ENCODE measurements around the gene GALNT15.

GRCh38 chr3:16199769-16200168 is 25.3 kb downstream of the GALNT15 start:
- TF ChIP-seq, protein P1, sequence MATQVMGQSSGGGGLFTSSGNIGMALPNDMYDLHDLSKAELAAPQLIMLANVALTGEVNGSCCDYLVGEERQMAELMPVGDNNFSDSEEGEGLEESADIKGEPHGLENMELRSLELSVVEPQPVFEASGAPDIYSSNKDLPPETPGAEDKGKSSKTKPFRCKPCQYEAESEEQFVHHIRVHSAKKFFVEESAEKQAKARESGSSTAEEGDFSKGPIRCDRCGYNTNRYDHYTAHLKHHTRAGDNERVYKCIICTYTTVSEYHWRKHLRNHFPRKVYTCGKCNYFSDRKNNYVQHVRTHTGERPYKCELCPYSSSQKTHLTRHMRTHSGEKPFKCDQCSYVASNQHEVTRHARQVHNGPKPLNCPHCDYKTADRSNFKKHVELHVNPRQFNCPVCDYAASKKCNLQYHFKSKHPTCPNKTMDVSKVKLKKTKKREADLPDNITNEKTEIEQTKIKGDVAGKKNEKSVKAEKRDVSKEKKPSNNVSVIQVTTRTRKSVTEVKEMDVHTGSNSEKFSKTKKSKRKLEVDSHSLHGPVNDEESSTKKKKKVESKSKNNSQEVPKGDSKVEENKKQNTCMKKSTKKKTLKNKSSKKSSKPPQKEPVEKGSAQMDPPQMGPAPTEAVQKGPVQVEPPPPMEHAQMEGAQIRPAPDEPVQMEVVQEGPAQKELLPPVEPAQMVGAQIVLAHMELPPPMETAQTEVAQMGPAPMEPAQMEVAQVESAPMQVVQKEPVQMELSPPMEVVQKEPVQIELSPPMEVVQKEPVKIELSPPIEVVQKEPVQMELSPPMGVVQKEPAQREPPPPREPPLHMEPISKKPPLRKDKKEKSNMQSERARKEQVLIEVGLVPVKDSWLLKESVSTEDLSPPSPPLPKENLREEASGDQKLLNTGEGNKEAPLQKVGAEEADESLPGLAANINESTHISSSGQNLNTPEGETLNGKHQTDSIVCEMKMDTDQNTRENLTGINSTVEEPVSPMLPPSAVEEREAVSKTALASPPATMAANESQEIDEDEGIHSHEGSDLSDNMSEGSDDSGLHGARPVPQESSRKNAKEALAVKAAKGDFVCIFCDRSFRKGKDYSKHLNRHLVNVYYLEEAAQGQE (IDR thresholded peaks at IDR 0.05; ENCODE audit: low read depth) = no peak
- TF ChIP-seq CEBPB (IDR thresholded peaks at IDR 0.05) (no peak), FOXM1 (IDR thresholded peaks at IDR 0.05; ENCODE audit: borderline replicate concordance, low read depth) (no peak), YY1 (IDR thresholded peaks at IDR 0.05; ENCODE audit: low read depth) (no peak), TAF1 (IDR thresholded peaks at IDR 0.05; ENCODE audit: low read depth) (no peak), EP300 (IDR thresholded peaks at IDR 0.05; ENCODE audit: borderline replicate concordance) (no peak), TEAD4 (IDR thresholded peaks at IDR 0.05) (no peak), RAD21 (IDR thresholded peaks at IDR 0.05; ENCODE audit: low read depth) (no peak)
- TF ChIP-seq, protein P2, sequence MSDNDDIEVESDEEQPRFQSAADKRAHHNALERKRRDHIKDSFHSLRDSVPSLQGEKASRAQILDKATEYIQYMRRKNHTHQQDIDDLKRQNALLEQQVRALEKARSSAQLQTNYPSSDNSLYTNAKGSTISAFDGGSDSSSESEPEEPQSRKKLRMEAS (IDR thresholded peaks at IDR 0.05) = no peak

Data from Ishikawa (cell line).